HFFc6 (cell line): ENCODE results near the gene NBAS. TPM values are rescaled to one million over a fixed set of nuclear protein-coding genes. Genes with fewer than 3 reads are reported as not detected.

Experiments
- DNase-seq: peaks from one replicate; pipeline ENCODE4 v3.0.0-alpha.2; 2018
- H3K27ac Mint-ChIP-seq: 2 replicates; pipeline ENCODE4 v1.8.0; 2020; ENCODE audit warnings: mild to moderate bottlenecking, mixed read lengths
- H3K27me3 Mint-ChIP-seq: 2 replicates; pipeline ENCODE4 v1.8.0; 2021; ENCODE audit warnings: mild to moderate bottlenecking, moderate library complexity, mixed read lengths; ENCODE audit not compliant: insufficient read depth
- H3K36me3 Mint-ChIP-seq: 2 replicates; pipeline ENCODE4 v1.8.0; 2021; ENCODE audit warnings: low read depth, mixed read lengths
- H3K4me1 Mint-ChIP-seq: 2 replicates; pipeline ENCODE4 v1.8.0; 2020; ENCODE audit warnings: low read depth, mixed read lengths
- H3K4me3 Mint-ChIP-seq: 2 replicates; pipeline ENCODE4 v1.8.0; 2020; ENCODE audit warnings: mild to moderate bottlenecking, moderate library complexity, mixed read lengths
- H3K9me3 Mint-ChIP-seq: 2 replicates; pipeline ENCODE4 v1.8.0; 2020; ENCODE audit warnings: mild to moderate bottlenecking, mixed read lengths
- CTCF ChIP-seq: fragments of 200-600 bp; sonication (generic); IDR thresholded peaks from 2 replicates; pipeline ENCODE4 v1.5.0; 2021; ENCODE audit warnings: antibody characterized with exemption, mild to moderate bottlenecking
- total RNA-seq, 6 experiments: library from RNA; stranded (reverse); fragmentation: NEBNext Ultra II Directional; extraction: Animal tissue kit (Norgen Biotek cat#: 25700); gene quantifications; 2 replicates in 1 of 6; 3 replicates in 5 of 6; pipeline ENCODE4 v1.2.3, GENCODE V29; 2021

NBAS gene
- total RNA-seq, 6 experiments from 2014 or later: 43.5 to 54.0 (median 52.2) TPM

GRCh38 chr2:15120631-15121030 is 440.5 kb downstream of the NBAS start:
- H3K4me3 Mint-ChIP-seq: no peak overlapping the region
- no peak overlapping the region for H3K27ac Mint-ChIP-seq
- no peaks in the 10 kb centered on the region for H3K36me3 Mint-ChIP-seq
- no peak for TF ChIP-seq CTCF
- H3K27me3 Mint-ChIP-seq: peaks cover 2% of the 10 kb centered on the region; the same call in 1 of the 2 replicates
- no peaks in the 10 kb centered on the region; the same call in 1 of the 2 replicates for H3K4me1 Mint-ChIP-seq
- DNase-seq: no peak
- H3K9me3 Mint-ChIP-seq: peaks cover 4% of the 10 kb centered on the region; the same call in 1 of the 2 replicates

- no peak for TF ChIP-seq CTCF
- H3K27ac Mint-ChIP-seq: no peak overlapping the region
- no peak overlapping the region for H3K4me3 Mint-ChIP-seq
- no peaks in the 10 kb centered on the region for H3K36me3 Mint-ChIP-seq
- peaks cover 2% of the 10 kb centered on the region; the same call in 1 of the 2 replicates for H3K27me3 Mint-ChIP-seq
- H3K9me3 Mint-ChIP-seq: no peaks in the 10 kb centered on the region; the same call in 1 of the 2 replicates
- no peaks in the 10 kb centered on the region; the same call in 1 of the 2 replicates for H3K4me1 Mint-ChIP-seq
- DNase-seq: no peak
Measured at GRCh38 chr2:15119722-15120175, 441.4 kb downstream of the NBAS start.

GRCh38 chr2:15117409-15118050 is 443.6 kb downstream of the NBAS start:
- no peak for TF ChIP-seq CTCF
- Mint-ChIP-seq H3K4me1 (no peaks in the 10 kb centered on the region), H3K36me3 (no peaks in the 10 kb centered on the region; the same call in 1 of the 2 replicates), H3K4me3 (no peak overlapping the region), H3K27ac (no peak overlapping the region), H3K27me3 (peaks cover 2% of the 10 kb centered on the region; the same call in 1 of the 2 replicates), H3K9me3 (peaks cover 14% of the 10 kb centered on the region)
- no peak for DNase-seq

Other genes starting within 250 kb of the NBAS start
- 100 to 1,000 TPM; 111 to 123 (median 113) TPM for gene DDX1, start 30.5 kb upstream of the NBAS start, total RNA-seq